Thymus (tissue), 11 donors: ENCODE results near the gene DCANP1. TPM values are rescaled to one million over a fixed set of nuclear protein-coding genes. Genes with fewer than 3 reads are reported as not detected.

ENCODE experiments used
- DNase-seq, 9 donors: peaks; one replicate each; pipeline ENCODE4 v3.0.0-alpha.2; 2013; ENCODE audit warnings: low spot score in 9 of 9, low read depth in 6 of 9, missing footprints in 1 of 9
- H3K27ac ChIP-seq, 2 donors: one replicate each; pipeline ENCODE4 v1.5.1; 2013; ENCODE audit warnings: control low read depth in 1 of 2, low read depth in 1 of 2, low read length in 1 of 2, mild to moderate bottlenecking in 1 of 2, moderate library complexity in 1 of 2
- H3K27me3 ChIP-seq, 2 donors: one replicate each; pipeline ENCODE4 v1.5.1; 2013; ENCODE audit warnings: low read length in 1 of 2; ENCODE audit not compliant: control insufficient read depth in 2 of 2, insufficient read depth in 1 of 2
- H3K36me3 ChIP-seq, 2 donors: one replicate each; pipeline ENCODE4 v1.5.1; 2013; ENCODE audit warnings: low read length in 1 of 2, mild to moderate bottlenecking in 1 of 2, moderate library complexity in 1 of 2; ENCODE audit not compliant: control insufficient read depth in 2 of 2, insufficient read depth in 2 of 2
- H3K4me1 ChIP-seq, 2 donors: one replicate each; pipeline ENCODE4 v1.5.1; 2013; ENCODE audit warnings: low read length in 2 of 2; ENCODE audit not compliant: control insufficient read depth in 2 of 2, insufficient read depth in 2 of 2
- H3K4me3 ChIP-seq, 2 donors: one replicate each; pipeline ENCODE4 v1.5.1; 2013; ENCODE audit warnings: low read length in 2 of 2, control low read depth in 1 of 2, mild to moderate bottlenecking in 1 of 2
- H3K9me3 ChIP-seq, 2 donors: one replicate each; pipeline ENCODE4 v1.5.1; 2013; ENCODE audit warnings: low read length in 1 of 2, mild to moderate bottlenecking in 1 of 2; ENCODE audit not compliant: control insufficient read depth in 2 of 2, insufficient read depth in 1 of 2
- WGBS: extraction: QIAGEN DNeasy Blood & Tissue Kit; methylation state at CpG from one replicate; pipeline ENCODE4 v1.1.7; 2013; 5-methylcytosine and 5-hydroxymethylcytosine counted together
- polyA plus RNA-seq: library from polyadenylated mRNA; stranded (reverse); fragments of 200-250 nt; gene quantifications from one replicate; pipeline ENCODE4 v1.2.3, GENCODE V29; 2013
- total RNA-seq: library from RNA; stranded (reverse); fragments of 120-200 nt; gene quantifications from one replicate; pipeline ENCODE4 v1.2.4, GENCODE V29; 2013
- donor health status: healthy.

Gene DCANP1
- total and polyA plus RNA-seq, 2 donors, result 0.25 to 1.4 TPM

GRCh38 chr5:135453613-135454012, 6.5 kb upstream of the DCANP1 start:
- Histone ChIP-seq H3K4me1 (peaks cover 0 to 2% of the 10 kb centered on the region in 2 donors), H3K27me3 (peaks cover 0 to 2% of the 10 kb centered on the region in 2 donors), H3K36me3 (no peaks in the 10 kb centered on the region), H3K27ac (no peak overlapping the region), H3K9me3 (no peaks in the 10 kb centered on the region), H3K4me3 (no peak overlapping the region)
- WGBS, result 95% methylated on average over 4 of the region's 4 CpGs
- DNase-seq, result no peak

- Histone ChIP-seq H3K4me3 (peak within 1 kb of the TSS in 1 of 2 donors; percentile 18), H3K4me1 (peaks cover 0 to 2% of the 10 kb centered on the region in 2 donors), H3K36me3 (no peaks in the 10 kb centered on the region), H3K9me3 (no peaks in the 10 kb centered on the region), H3K27ac (no peak within 1 kb of the TSS), H3K27me3 (no peaks in the 10 kb centered on the region)
- DNase-seq, result no peak
- 87% methylated on average over 10 of the region's 10 CpGs for WGBS
These were observed 5.3 kb upstream of the DCANP1 start, which contains the start of gene TIFAB for GRCh38 chr5:135452321-135453030. TSS of gene TIFAB (minus strand) at chr5:135452351. CDS start at chr5:135449939, 2,412 bp downstream.

GRCh38 chr5:135451581-135452320, 4.6 kb upstream of the DCANP1 start:
- Histone ChIP-seq H3K4me1 (peaks cover 0 to 2% of the 10 kb centered on the region in 2 donors), H3K36me3 (no peaks in the 10 kb centered on the region), H3K27ac (no peak overlapping the region), H3K4me3 (peak overlapping the region in 1 of 2 donors; percentile 18), H3K9me3 (no peaks in the 10 kb centered on the region), H3K27me3 (no peaks in the 10 kb centered on the region)
- no peak for DNase-seq
- 89% methylated on average over 17 of the region's 17 CpGs for WGBS

GRCh38 chr5:135450952-135451351, 3.8 kb upstream of the DCANP1 start:
- 95% methylated on average over 2 of the region's 2 CpGs for WGBS
- no peak for DNase-seq

GRCh38 chr5:135450336-135450735, 3.2 kb upstream of the DCANP1 start:
- no peak for DNase-seq
- no peaks in the 10 kb centered on the region for H3K9me3 ChIP-seq
- WGBS, result 94% methylated on average over 3 of the region's 3 CpGs
- no peak overlapping the region for H3K27ac ChIP-seq
- no peak overlapping the region for H3K4me3 ChIP-seq
- no peaks in the 10 kb centered on the region for H3K36me3 ChIP-seq
- H3K4me1 ChIP-seq, result peaks cover 0 to 8% of the 10 kb centered on the region in 2 donors
- H3K27me3 ChIP-seq, result no peaks in the 10 kb centered on the region

More at GRCh38 chr5:135450952-135451351, 3.8 kb upstream of the DCANP1 start:
- Histone ChIP-seq H3K4me1 (peaks cover 0 to 6% of the 10 kb centered on the region in 2 donors), H3K9me3 (no peaks in the 10 kb centered on the region), H3K27me3 (no peaks in the 10 kb centered on the region), H3K36me3 (no peaks in the 10 kb centered on the region), H3K27ac (no peak overlapping the region), H3K4me3 (no peak overlapping the region)

- no peak for DNase-seq
- no peak overlapping the region for H3K27ac ChIP-seq
- H3K36me3 ChIP-seq, result no peaks in the 10 kb centered on the region
These were observed 2.5 kb upstream of the DCANP1 start for GRCh38 chr5:135449644-135450043.

GRCh38 chr5:135448791-135449507, 1.8 kb upstream of the DCANP1 start:
- DNase-seq, result no peak
- Histone ChIP-seq H3K4me3 (no peak overlapping the region), H3K4me1 (peaks cover 0 to 15% of the 10 kb centered on the region in 2 donors), H3K9me3 (no peaks in the 10 kb centered on the region), H3K27ac (no peak overlapping the region), H3K36me3 (no peaks in the 10 kb centered on the region), H3K27me3 (no peaks in the 10 kb centered on the region)
- WGBS, result 94% methylated on average over 9 of the region's 9 CpGs

More at GRCh38 chr5:135449644-135450043, 2.5 kb upstream of the DCANP1 start:
- peaks cover 0 to 11% of the 10 kb centered on the region in 2 donors for H3K4me1 ChIP-seq
- no peaks in the 10 kb centered on the region for H3K9me3 ChIP-seq
- no peak overlapping the region for H3K4me3 ChIP-seq
- H3K27me3 ChIP-seq, result no peaks in the 10 kb centered on the region
- 98% methylated on average over 12 of the region's 12 CpGs for WGBS

GRCh38 chr5:135448071-135448739, 1.1 kb upstream of the DCANP1 start:
- Histone ChIP-seq H3K9me3 (no peaks in the 10 kb centered on the region), H3K27me3 (no peaks in the 10 kb centered on the region), H3K27ac (no peak overlapping the region), H3K4me3 (no peak overlapping the region), H3K4me1 (peaks cover 0 to 16% of the 10 kb centered on the region in 2 donors), H3K36me3 (no peaks in the 10 kb centered on the region)
- WGBS, result 93% methylated on average over 9 of the region's 9 CpGs
- no peak for DNase-seq
